MM.1S (cell line): ENCODE results near the gene CRACDL.

ENCODE experiments used
- DNase-seq: peaks from one replicate; pipeline ENCODE4 v3.0.0-alpha.2; 2015
- H2AFZ ChIP-seq: fragments of 300-600 bp; sonication (generic); 2 replicates; pipeline ENCODE4 v1.6.0; 2016; ENCODE audit warnings: antibody characterized with exemption, low read length
- H3F3A ChIP-seq: fragments of 300-600 bp; sonication (generic); 2 replicates; pipeline ENCODE4 v1.6.1; 2016; ENCODE audit warnings: mild to moderate bottlenecking, antibody characterized with exemption, low read length, moderate library complexity, mixed read lengths; ENCODE audit not compliant: insufficient read depth
- H3K27ac ChIP-seq: fragments of 300-600 bp; sonication (generic); 2 replicates; pipeline ENCODE4 v1.5.1; 2016; ENCODE audit warnings: mild to moderate bottlenecking, low read length
- H3K27me3 ChIP-seq: fragments of 300-600 bp; sonication (generic); replicated peaks from 2 replicates; pipeline ENCODE4 v1.6.0; 2016; ENCODE audit warnings: low read length; ENCODE audit not compliant: insufficient read depth
- H3K36me3 ChIP-seq: fragments of 300-600 bp; sonication (generic); replicated peaks from 2 replicates; pipeline ENCODE4 v1.6.1; 2016; ENCODE audit warnings: mild to moderate bottlenecking, low read length, mixed read lengths; ENCODE audit not compliant: insufficient read depth
- H3K4me1 ChIP-seq: fragments of 300-600 bp; sonication (generic); 2 replicates; pipeline ENCODE4 v1.6.1; 2016; ENCODE audit warnings: low read length, mixed read lengths
- H3K4me2 ChIP-seq: fragments of 300-600 bp; sonication (generic); 2 replicates; pipeline ENCODE4 v1.6.0; 2016; ENCODE audit warnings: low read depth, low read length
- H3K4me3 ChIP-seq: fragments of 300-600 bp; sonication (generic); 2 replicates; pipeline ENCODE4 v1.5.1; 2016; ENCODE audit warnings: low read length, mixed read lengths
- H3K79me2 ChIP-seq: fragments of 300-600 bp; sonication (generic); 2 replicates; pipeline ENCODE4 v1.6.1; 2016; ENCODE audit warnings: mixed run types, low read length, mixed read lengths
- H3K9ac ChIP-seq: fragments of 300-600 bp; sonication (generic); 2 replicates; pipeline ENCODE4 v1.6.1; 2016; ENCODE audit warnings: low read length, mixed read lengths
- H3K9me2 ChIP-seq: fragments of 300-600 bp; sonication (generic); replicated peaks from 2 replicates; pipeline ENCODE4 v1.6.1; 2016; ENCODE audit warnings: mild to moderate bottlenecking, low read length, mixed read lengths; ENCODE audit not compliant: insufficient read depth
- H3K9me3 ChIP-seq: fragments of 300-600 bp; sonication (generic); replicated peaks from 2 replicates; pipeline ENCODE4 v1.6.1; 2016; ENCODE audit warnings: mild to moderate bottlenecking, low read length, mixed read lengths; ENCODE audit not compliant: insufficient read depth
- H4K20me1 ChIP-seq: fragments of 300-600 bp; sonication (generic); 2 replicates; pipeline ENCODE4 v1.6.1; 2016; ENCODE audit warnings: mild to moderate bottlenecking, low read length, moderate library complexity, mixed read lengths; ENCODE audit not compliant: insufficient read depth
- CTCF ChIP-seq: fragments of 300-600 bp; sonication (generic); IDR thresholded peaks from 2 replicates; pipeline ENCODE4 v1.5.1; 2016; ENCODE audit warnings: antibody characterized with exemption, low read length, mixed read lengths
- EZH2 ChIP-seq: fragments of 300-600 bp; sonication (generic); optimal IDR thresholded peaks from 2 replicates; pipeline ENCODE3; 2017; ENCODE audit warnings: low read depth, mild to moderate bottlenecking, antibody characterized with exemption, low read length, mixed read lengths
- EZH2phosphoT487 ChIP-seq: fragments of 300-600 bp; sonication (generic); IDR thresholded peaks from 2 replicates; pipeline ENCODE4 v1.6.1; 2018; ENCODE audit warnings: antibody characterized with exemption, low read length

CRACDL gene

GRCh38 chr2:98761909-98762308 lies 174.1 kb downstream of the CRACDL start:
- Histone ChIP-seq H2AFZ (no peak overlapping the region), H3K4me1 (no peaks in the 10 kb centered on the region)

GRCh38 chr2:98761267-98761781 lies 174.7 kb downstream of the CRACDL start:
- DNase-seq, result no peak
- Histone ChIP-seq H3K36me3 (no peaks in the 10 kb centered on the region), H3K4me3 (no peak overlapping the region), H2AFZ (no peak overlapping the region), H3K9me3 (no peaks in the 10 kb centered on the region), H3K4me2 (no peak overlapping the region), H3K9me2 (no peaks in the 10 kb centered on the region), H3K4me1 (no peaks in the 10 kb centered on the region), H3K79me2 (no peaks in the 10 kb centered on the region), H3F3A (no peaks in the 10 kb centered on the region), H3K27me3 (no peaks in the 10 kb centered on the region), H3K27ac (no peak overlapping the region), H3K9ac (no peak overlapping the region), H4K20me1 (no peaks in the 10 kb centered on the region)
- no peak for TF ChIP-seq EZH2phosphoT487
- no peak for TF ChIP-seq CTCF
- TF ChIP-seq EZH2, result no peak

More at GRCh38 chr2:98761909-98762308, 174.1 kb downstream of the CRACDL start:
- Histone ChIP-seq H4K20me1 (no peaks in the 10 kb centered on the region), H3K27me3 (no peaks in the 10 kb centered on the region), H3K36me3 (no peaks in the 10 kb centered on the region), H3K79me2 (no peaks in the 10 kb centered on the region), H3K27ac (no peak overlapping the region), H3K9ac (no peak overlapping the region), H3K9me2 (no peaks in the 10 kb centered on the region), H3F3A (no peaks in the 10 kb centered on the region), H3K9me3 (no peaks in the 10 kb centered on the region), H3K4me3 (no peak overlapping the region), H3K4me2 (no peak overlapping the region)
- DNase-seq, result no peak
- TF ChIP-seq EZH2phosphoT487, result no peak
- no peak for TF ChIP-seq EZH2
- TF ChIP-seq CTCF, result no peak

GRCh38 chr2:98759827-98760625 lies 176.0 kb downstream of the CRACDL start:
- no peaks in the 10 kb centered on the region for H3F3A ChIP-seq
- no peak for DNase-seq
- no peaks in the 10 kb centered on the region for H3K79me2 ChIP-seq
- H3K36me3 ChIP-seq, result no peaks in the 10 kb centered on the region
- TF ChIP-seq EZH2phosphoT487 (no peak), CTCF (no peak), EZH2 (no peak)
- H3K4me2 ChIP-seq, result no peak overlapping the region
- H3K27me3 ChIP-seq, result no peaks in the 10 kb centered on the region
- H2AFZ ChIP-seq, result no peak overlapping the region
- H4K20me1 ChIP-seq, result no peaks in the 10 kb centered on the region
- H3K4me1 ChIP-seq, result no peaks in the 10 kb centered on the region
- H3K4me3 ChIP-seq, result no peak overlapping the region
- H3K9me3 ChIP-seq, result no peaks in the 10 kb centered on the region
- no peak overlapping the region for H3K27ac ChIP-seq
- H3K9me2 ChIP-seq, result no peaks in the 10 kb centered on the region
- H3K9ac ChIP-seq, result no peak overlapping the region
